WTC11 (cell line): ENCODE measurements around the gene ADORA1. TPM values are rescaled to one million over a fixed set of nuclear protein-coding genes. Genes with fewer than 3 reads are reported as not detected.

Experiments
- ATAC-seq: fragments of 200-7000 bp; cut with Tn5 transposase; 2 replicates; pipeline ENCODE4 v1.10.0; 2021; ENCODE audit warnings: mild to moderate bottlenecking, moderate library complexity
- CTCF ChIA-PET: fragments of 300-600 bp; sonication (Branson Sonifier 250); formaldehyde crosslinking; loops from one replicate; lab custom pipeline; 2021; ENCODE audit warnings: antibody characterized with exemption; lab: Charles Lee
- POLR2A ChIA-PET: fragments of 350-600 bp; sonication (Branson Sonifier 250); formaldehyde crosslinking; loops from one replicate; lab custom pipeline; 2021; ENCODE audit warnings: antibody characterized with exemption; lab: Charles Lee
- DNase-seq: peaks from one replicate; pipeline ENCODE4 v3.0.0; 2021; ENCODE audit warnings: low spot score
- H3K27ac Mint-ChIP-seq: 2 replicates; pipeline ENCODE4 v1.8.0; 2021; ENCODE audit warnings: mixed read lengths
- H3K27me3 Mint-ChIP-seq: 2 replicates; pipeline ENCODE4 v1.8.0; 2021; ENCODE audit warnings: low read depth, mild to moderate bottlenecking, moderate library complexity, mixed read lengths
- H3K36me3 Mint-ChIP-seq: 2 replicates; pipeline ENCODE4 v1.8.0; 2021; ENCODE audit warnings: mixed read lengths
- H3K4me1 Mint-ChIP-seq: 2 replicates; pipeline ENCODE4 v1.8.0; 2022; ENCODE audit warnings: mixed read lengths
- H3K4me3 Mint-ChIP-seq: 2 replicates; pipeline ENCODE4 v1.8.0; 2021; ENCODE audit warnings: mild to moderate bottlenecking, moderate library complexity, mixed read lengths
- H3K9me3 Mint-ChIP-seq: 2 replicates; pipeline ENCODE4 v1.8.0; 2021; ENCODE audit warnings: mixed read lengths
- AFF4 ChIP-seq: sonication (generic); formaldehyde crosslinking; IDR thresholded peaks from 2 replicates; pipeline ENCODE4 v1.8.1; 2023; ENCODE audit warnings: mild to moderate bottlenecking, missing genetic modification reagents, borderline replicate concordance
- ATF1 ChIP-seq: sonication (generic); formaldehyde crosslinking; IDR thresholded peaks from 2 replicates; pipeline ENCODE4 v1.8.1; 2023; ENCODE audit warnings: mild to moderate bottlenecking, moderate library complexity, missing genetic modification reagents
- ERG ChIP-seq: fragments of 250-450 bp; sonication (Bioruptor Pico); IDR thresholded peaks from 2 replicates; pipeline ENCODE4 v1.8.0; 2021; ENCODE audit warnings: mild to moderate bottlenecking
- FOXP1 ChIP-seq: sonication (generic); formaldehyde crosslinking; IDR thresholded peaks from 2 replicates; pipeline ENCODE4 v1.8.0; 2022; ENCODE audit warnings: missing genetic modification reagents, mild to moderate bottlenecking, moderate library complexity, borderline replicate concordance
- FOXP4 ChIP-seq: sonication (generic); formaldehyde crosslinking; IDR thresholded peaks from 2 replicates; pipeline ENCODE4 v1.8.0; 2022; ENCODE audit warnings: mild to moderate bottlenecking, missing genetic modification reagents
- GTF2I ChIP-seq: fragments of 250-450 bp; sonication (Bioruptor Pico); conservative IDR thresholded peaks from 2 replicates; pipeline ENCODE4 v1.4.0; 2021; ENCODE audit warnings: mild to moderate bottlenecking
- HMGXB4 ChIP-seq: sonication (generic); formaldehyde crosslinking; IDR thresholded peaks from 2 replicates; pipeline ENCODE4 v1.8.1; 2023; ENCODE audit warnings: mild to moderate bottlenecking, moderate library complexity, missing genetic modification reagents
- MXD4 ChIP-seq: fragments of 250-450 bp; sonication (Bioruptor Pico); IDR thresholded peaks from 2 replicates; pipeline ENCODE4 v1.8.0; 2021; ENCODE audit warnings: mild to moderate bottlenecking, moderate library complexity, borderline replicate concordance
- NFATC4 ChIP-seq: fragments of 250-450 bp; sonication (Bioruptor Pico); IDR thresholded peaks from 2 replicates; pipeline ENCODE4 v1.9.0; 2021; ENCODE audit warnings: mild to moderate bottlenecking
- NFE2L1 ChIP-seq: sonication (generic); formaldehyde crosslinking; IDR thresholded peaks from 2 replicates; pipeline ENCODE4 v1.8.1; 2023; ENCODE audit warnings: missing genetic modification reagents
- OVOL2 ChIP-seq: fragments of 250-450 bp; sonication (Bioruptor Pico); IDR thresholded peaks from 2 replicates; pipeline ENCODE4 v1.9.0; 2021; ENCODE audit warnings: mild to moderate bottlenecking, borderline replicate concordance
- PRRX2 ChIP-seq: fragments of 250-450 bp; sonication (Bioruptor Pico); IDR thresholded peaks from 2 replicates; pipeline ENCODE4 v1.8.0; 2021; ENCODE audit warnings: mild to moderate bottlenecking
- TP53 ChIP-seq: sonication (generic); formaldehyde crosslinking; IDR thresholded peaks from 2 replicates; pipeline ENCODE4 v1.8.1; 2023; ENCODE audit warnings: mild to moderate bottlenecking, missing genetic modification reagents
- USF2 ChIP-seq: sonication (generic); formaldehyde crosslinking; IDR thresholded peaks from 2 replicates; pipeline ENCODE4 v1.8.1; 2023; ENCODE audit warnings: mild to moderate bottlenecking, missing genetic modification reagents, moderate library complexity
- ZBTB21 ChIP-seq: sonication (generic); formaldehyde crosslinking; IDR thresholded peaks from 2 replicates; pipeline ENCODE4 v1.8.1; 2023; ENCODE audit warnings: mild to moderate bottlenecking, missing genetic modification reagents, borderline replicate concordance
- ZNF281 ChIP-seq: sonication (generic); formaldehyde crosslinking; IDR thresholded peaks from 2 replicates; pipeline ENCODE4 v1.8.0; 2023; ENCODE audit warnings: mild to moderate bottlenecking, missing genetic modification reagents
- ZNF396 ChIP-seq: fragments of 250-450 bp; sonication (Bioruptor Pico); IDR thresholded peaks from 2 replicates; pipeline ENCODE4 v1.8.0; 2021; ENCODE audit warnings: mild to moderate bottlenecking, moderate library complexity, borderline replicate concordance
- ZNF423 ChIP-seq: fragments of 250-450 bp; sonication (Bioruptor Pico); IDR thresholded peaks from 2 replicates; pipeline ENCODE4 v2.1.2; 2022; ENCODE audit warnings: mild to moderate bottlenecking, moderate library complexity
- ZNF425 ChIP-seq: fragments of 250-450 bp; sonication (Bioruptor Pico); conservative IDR thresholded peaks from 2 replicates; pipeline ENCODE4 v1.9.0; 2021; ENCODE audit warnings: mild to moderate bottlenecking
- ZNF671 ChIP-seq: fragments of 250-450 bp; sonication (Bioruptor Pico); IDR thresholded peaks from 2 replicates; pipeline ENCODE4 v1.8.0; 2021; ENCODE audit warnings: mild to moderate bottlenecking
- total RNA-seq: library from RNA; stranded (reverse); gene quantifications from 3 replicates; pipeline ENCODE4 v1.2.3, GENCODE V29; 2021

Gene ADORA1
- total RNA-seq, 1 experiment from 2014 or later = 1.8 TPM

GRCh38 chr1:203140743-203141520, 13.4 kb downstream of the ADORA1 start:
- DNase-seq (no peak), ATAC-seq (peak; percentile 49)
- no peaks in the 10 kb centered on the region; the same call in 1 of the 2 replicates for H3K27me3 Mint-ChIP-seq
- peaks cover 8% of the 10 kb centered on the region for H3K9me3 Mint-ChIP-seq
- peaks cover 4% of the 10 kb centered on the region for H3K36me3 Mint-ChIP-seq
- no peak overlapping the region for H3K27ac Mint-ChIP-seq
- ChIA-PET POLR2A (interaction anchor here (0.7 to 1.2 kb wide), 3 partner anchors 12 to 301 kb away, joined by 3 read pairs; partner anchors contain the start of gene ADORA1), CTCF (interaction anchor here (1.1 to 2.1 kb wide), 6 partner anchors 13 to 127 kb away, joined by 4 to 12 read pairs (median 5); no protein-coding TSS in a partner anchor)
- TF ChIP-seq OVOL2 (CRISPR knock-in tag) (no peak), USF2 (CRISPR knock-in tag) (no peak), ZNF425 (no peak), MXD4 (no peak), ZNF396 (no peak), ZNF671 (CRISPR knock-in tag) (no peak), ZBTB21 (CRISPR knock-in tag) (no peak), TP53 (CRISPR knock-in tag) (no peak), PRRX2 (CRISPR knock-in tag) (no peak), ERG (CRISPR knock-in tag) (no peak), ZNF423 (no peak)
- peaks cover 18% of the 10 kb centered on the region for H3K4me1 Mint-ChIP-seq
- H3K4me3 Mint-ChIP-seq = no peak overlapping the region

- POLR2A ChIA-PET = no interaction called here
- no peak overlapping the region for H3K4me3 Mint-ChIP-seq
- TF ChIP-seq GTF2I (CRISPR knock-in tag) = no peak
- no peak for TF ChIP-seq FOXP1 (CRISPR knock-in tag)
- TF ChIP-seq ATF1 (CRISPR knock-in tag) = no peak
- no peak for TF ChIP-seq NFE2L1 (CRISPR knock-in tag)
- no peak for TF ChIP-seq HMGXB4 (CRISPR knock-in tag)
- TF ChIP-seq ZNF281 (CRISPR knock-in tag) = no peak
- TF ChIP-seq NFATC4 (CRISPR knock-in tag) = no peak
- TF ChIP-seq AFF4 = no peak
- TF ChIP-seq TP53 (CRISPR knock-in tag) = no peak
- no peak for TF ChIP-seq FOXP4
Measured at GRCh38 chr1:203142124-203142523, 14.6 kb downstream of the ADORA1 start.

More at GRCh38 chr1:203142124-203142523, 14.6 kb downstream of the ADORA1 start:
- H3K36me3 Mint-ChIP-seq = peaks cover 4% of the 10 kb centered on the region
- H3K27ac Mint-ChIP-seq = no peak overlapping the region
- DNase-seq (no peak), ATAC-seq (no peak)
- H3K4me1 Mint-ChIP-seq = peaks cover 30% of the 10 kb centered on the region
- peaks cover 8% of the 10 kb centered on the region for H3K9me3 Mint-ChIP-seq
- CTCF ChIA-PET = interaction anchor here (2.1 kb wide), 1 partner anchor 14 kb away, joined by 12 read pairs; no protein-coding TSS in a partner anchor
- no peaks in the 10 kb centered on the region; the same call in 1 of the 2 replicates for H3K27me3 Mint-ChIP-seq
